Effector memory CD8-positive, alpha-beta T cell (primary cell): ENCODE results near the gene SNAI3.

Experiments used
- ATAC-seq: fragments of 150-1000 bp; cut with Tn5 transposase; replicated peaks from 2 replicates; pipeline ENCODE4 v1.10.0; 2021; ENCODE audit warnings: mild to moderate bottlenecking, moderate library complexity
- DNase-seq, 3 experiments: peaks; one replicate each; pipeline ENCODE4 v3.0.0; 2021
- H3K27ac Mint-ChIP-seq, 2 donors: one replicate each; pipeline ENCODE4 v1.8.0; 2022; ENCODE audit warnings: mild to moderate bottlenecking in 2 of 2, mixed read lengths in 2 of 2, moderate library complexity in 2 of 2
- H3K27me3 Mint-ChIP-seq, 2 donors: one replicate each; pipeline ENCODE4 v1.8.0; 2022; ENCODE audit warnings: mixed read lengths in 2 of 2
- H3K36me3 Mint-ChIP-seq: one replicate; pipeline ENCODE4 v1.8.0; 2022; ENCODE audit warnings: mild to moderate bottlenecking, moderate library complexity, mixed read lengths; ENCODE audit not compliant: insufficient read depth
- H3K4me1 Mint-ChIP-seq, 2 donors: one replicate each; pipeline ENCODE4 v1.8.0; 2022; ENCODE audit warnings: low read depth in 2 of 2, mixed read lengths in 2 of 2
- H3K4me3 Mint-ChIP-seq, 2 donors: one replicate each; pipeline ENCODE4 v1.8.0; 2022; ENCODE audit warnings: mild to moderate bottlenecking in 2 of 2, mixed read lengths in 2 of 2, moderate library complexity in 2 of 2
- H3K9me3 Mint-ChIP-seq, 2 donors: one replicate each; pipeline ENCODE4 v1.8.0; 2022; ENCODE audit warnings: mixed read lengths in 2 of 2

SNAI3 gene

DNA sequence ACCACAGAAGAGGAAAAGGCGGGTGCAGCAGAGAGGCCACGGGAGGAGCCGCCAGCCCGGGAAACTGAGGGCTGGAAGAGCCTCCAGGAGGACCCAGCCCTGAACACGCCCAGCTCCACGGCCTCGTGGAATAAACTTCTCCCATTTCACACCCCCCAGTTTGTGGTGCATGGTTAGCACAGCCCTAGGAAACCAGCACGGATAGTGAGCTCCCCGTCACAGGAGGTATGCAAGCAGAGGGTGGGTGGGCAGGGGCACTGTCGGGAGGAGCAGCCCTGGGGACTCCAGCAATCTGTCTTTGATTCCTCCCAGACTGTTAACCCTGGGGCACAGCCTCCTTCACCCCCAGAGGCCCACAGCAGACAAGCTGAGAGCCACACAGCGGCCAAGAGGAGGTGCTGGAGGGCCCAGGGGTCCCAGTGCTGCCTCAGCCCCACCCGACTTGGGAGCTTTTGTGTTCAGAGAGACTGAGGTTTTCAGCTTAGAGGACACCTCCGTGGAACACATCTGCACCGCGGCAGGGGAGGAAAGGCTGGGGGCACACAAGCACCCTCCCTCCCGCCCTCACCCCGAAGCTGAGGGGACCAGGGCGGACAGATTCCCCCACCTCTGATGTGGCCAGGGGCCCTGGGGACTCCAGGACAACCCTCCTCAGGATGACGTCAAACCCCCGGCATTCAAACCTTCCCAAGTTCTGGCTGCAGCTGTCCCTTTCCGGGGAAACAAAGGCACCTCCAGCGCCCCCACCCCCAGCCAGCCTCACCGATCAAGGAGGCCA lies 49.6 kb downstream of the SNAI3 start:
- Mint-ChIP-seq H3K27ac (peak overlapping the region; percentile 82 to 93), H3K4me1 (peaks cover 33 to 37% of the 10 kb centered on the region in 2 donors), H3K9me3 (peaks cover 0 to 3% of the 10 kb centered on the region in 2 donors), H3K4me3 (peak overlapping the region; percentile 67 to 87), H3K27me3 (peaks cover 0 to 9% of the 10 kb centered on the region in 2 donors), H3K36me3 (peaks cover 76% of the 10 kb centered on the region)
- DNase-seq (no peak), ATAC-seq (no peak)

GRCh38 chr16:88635671-88636319 lies 50.5 kb downstream of the SNAI3 start:
- H3K36me3 Mint-ChIP-seq: peaks cover 79% of the 10 kb centered on the region
- DNase-seq (no peak), ATAC-seq (no peak)
- peaks cover 0 to 3% of the 10 kb centered on the region in 2 donors for H3K9me3 Mint-ChIP-seq
- peaks cover 33 to 37% of the 10 kb centered on the region in 2 donors for H3K4me1 Mint-ChIP-seq
- peak overlapping the region; percentile 86 to 87 for H3K4me3 Mint-ChIP-seq
- H3K27ac Mint-ChIP-seq: peak overlapping the region; percentile 82 to 87
- H3K27me3 Mint-ChIP-seq: peaks cover 0 to 9% of the 10 kb centered on the region in 2 donors

- DNase-seq (no peak), ATAC-seq (no peak)
- Mint-ChIP-seq H3K27me3 (peaks cover 0 to 3% of the 10 kb centered on the region in 2 donors), H3K36me3 (peaks cover 73% of the 10 kb centered on the region), H3K27ac (peak overlapping the region; percentile 82 to 87), H3K4me3 (peak overlapping the region; percentile 86 to 87), H3K9me3 (peaks cover 0 to 3% of the 10 kb centered on the region in 2 donors), H3K4me1 (peaks cover 27 to 31% of the 10 kb centered on the region in 2 donors)
Measured at GRCh38 chr16:88634994-88635670, 51.2 kb downstream of the SNAI3 start.

GRCh38 chr16:88634141-88634993 lies 51.9 kb downstream of the SNAI3 start:
- peaks cover 0 to 3% of the 10 kb centered on the region in 2 donors for H3K9me3 Mint-ChIP-seq
- peak overlapping the region; percentile 82 to 87 for H3K27ac Mint-ChIP-seq
- ATAC-seq: peak; percentile 45
- DNase-seq: peak; percentile 62 to 71 (median 67)
- H3K4me1 Mint-ChIP-seq: peaks cover 24 to 28% of the 10 kb centered on the region in 2 donors
- H3K4me3 Mint-ChIP-seq: peak overlapping the region; percentile 86 to 87
- H3K27me3 Mint-ChIP-seq: no peaks in the 10 kb centered on the region
- peaks cover 76% of the 10 kb centered on the region for H3K36me3 Mint-ChIP-seq

DNA sequence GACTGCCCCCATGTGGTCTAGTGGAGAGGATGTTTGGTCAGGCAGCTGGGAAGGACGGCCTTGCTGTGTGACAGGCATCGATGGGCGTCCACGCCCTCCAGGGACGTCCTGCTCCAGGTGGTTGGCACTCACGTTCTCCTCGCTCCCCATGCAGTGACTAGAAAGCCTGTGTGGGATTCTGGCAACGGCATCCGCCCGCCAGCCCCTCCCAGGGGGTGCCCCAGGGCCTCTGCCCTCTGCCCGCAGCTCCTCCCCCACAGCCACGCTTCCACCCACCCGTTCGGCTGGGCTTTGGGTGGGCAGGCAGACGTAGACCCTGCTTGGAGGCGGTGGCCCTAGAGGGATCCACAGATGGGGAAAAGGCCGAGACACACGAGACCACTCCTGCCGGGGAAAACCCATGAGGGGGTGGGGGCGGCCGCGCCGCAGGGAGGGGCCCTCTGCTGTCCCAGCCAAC lies 52.6 kb downstream of the SNAI3 start:
- peak overlapping the region; percentile 82 to 87 for H3K27ac Mint-ChIP-seq
- peaks cover 0 to 3% of the 10 kb centered on the region in 2 donors for H3K9me3 Mint-ChIP-seq
- peak overlapping the region; percentile 86 to 87 for H3K4me3 Mint-ChIP-seq
- H3K36me3 Mint-ChIP-seq: peaks cover 80% of the 10 kb centered on the region
- ATAC-seq (peak; percentile 66), DNase-seq (peak; percentile 68 to 78 (median 75))
- no peaks in the 10 kb centered on the region for H3K27me3 Mint-ChIP-seq
- peaks cover 24 to 28% of the 10 kb centered on the region in 2 donors for H3K4me1 Mint-ChIP-seq

- DNase-seq: no peak
- peak overlapping the region in 1 of 2 donors; percentile 87 for H3K4me3 Mint-ChIP-seq
- ATAC-seq: no peak
- peak overlapping the region; percentile 71 to 78 for H3K27ac Mint-ChIP-seq
- H3K4me1 Mint-ChIP-seq: peaks cover 16 to 22% of the 10 kb centered on the region in 2 donors
- peaks cover 80% of the 10 kb centered on the region for H3K36me3 Mint-ChIP-seq
- peaks cover 0 to 3% of the 10 kb centered on the region in 2 donors for H3K9me3 Mint-ChIP-seq
- no peaks in the 10 kb centered on the region for H3K27me3 Mint-ChIP-seq
Measured at GRCh38 chr16:88632587-88632930, 53.7 kb downstream of the SNAI3 start.

DNA sequence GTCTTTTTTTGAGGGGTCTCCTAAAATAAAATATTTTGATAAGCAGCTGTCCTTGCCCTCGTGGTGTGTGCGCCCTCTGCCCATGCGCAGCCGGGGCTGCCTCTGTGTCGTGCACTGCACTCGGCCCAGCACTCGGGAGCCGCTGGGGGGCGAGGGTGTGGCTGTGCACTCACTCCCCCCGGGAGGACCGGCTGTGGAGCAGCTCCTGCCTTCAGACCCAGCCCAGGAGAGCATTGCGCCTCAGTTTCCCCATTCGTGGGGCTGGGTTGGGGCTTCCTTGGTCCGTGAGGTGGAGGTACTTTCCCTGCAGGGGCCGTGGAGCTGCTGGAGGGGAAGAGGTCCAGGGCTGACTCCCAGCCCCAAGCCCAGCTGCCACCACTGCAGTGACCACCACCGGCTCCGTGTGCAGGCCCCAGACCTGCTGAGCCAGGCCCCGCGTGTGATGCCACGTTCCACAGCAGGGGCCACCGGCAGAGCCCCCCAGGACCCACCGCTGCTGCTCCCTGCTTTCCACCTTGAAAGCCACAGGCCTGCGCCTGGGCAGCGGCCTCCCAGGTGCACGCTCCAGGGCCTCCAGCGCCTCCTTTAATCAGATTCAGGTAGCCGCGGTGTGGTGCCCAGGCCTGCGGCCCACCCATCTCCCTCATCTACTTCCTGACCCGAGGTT lies 54.3 kb downstream of the SNAI3 start:
- Mint-ChIP-seq H3K36me3 (peaks cover 77% of the 10 kb centered on the region), H3K9me3 (peaks cover 0 to under 1% of the 10 kb centered on the region in 2 donors), H3K27me3 (no peaks in the 10 kb centered on the region), H3K27ac (peak overlapping the region; percentile 71 to 78), H3K4me3 (no peak overlapping the region), H3K4me1 (peaks cover 11 to 18% of the 10 kb centered on the region in 2 donors)
- DNase-seq: no peak
- no peak for ATAC-seq

DNA sequence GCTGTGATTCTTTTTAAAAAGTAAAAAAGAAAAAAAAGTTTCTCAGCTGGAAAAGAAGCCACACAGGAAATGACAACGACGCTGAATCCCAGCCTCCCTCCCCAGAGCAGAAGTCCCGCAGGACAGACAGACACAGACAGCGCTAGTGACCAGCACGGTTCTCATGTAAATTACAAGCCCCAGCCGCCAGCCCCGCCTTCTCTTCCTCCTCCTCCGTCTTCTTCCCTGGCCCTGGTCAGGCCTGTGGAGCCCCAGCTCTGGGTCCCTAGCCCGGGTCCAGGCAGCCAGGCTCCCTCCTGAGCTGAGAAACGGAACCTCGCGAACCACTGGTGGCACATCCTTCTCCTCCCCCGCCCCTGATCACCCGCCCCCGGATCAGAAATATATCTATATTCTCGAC lies 54.9 kb downstream of the SNAI3 start:
- peaks cover 10 to 17% of the 10 kb centered on the region in 2 donors for H3K4me1 Mint-ChIP-seq
- ATAC-seq: no peak
- peak overlapping the region in 1 of 2 donors; percentile 38 for H3K27ac Mint-ChIP-seq
- H3K4me3 Mint-ChIP-seq: no peak overlapping the region
- H3K36me3 Mint-ChIP-seq: peaks cover 80% of the 10 kb centered on the region
- H3K27me3 Mint-ChIP-seq: no peaks in the 10 kb centered on the region
- DNase-seq: no peak
- H3K9me3 Mint-ChIP-seq: no peaks in the 10 kb centered on the region

DNA sequence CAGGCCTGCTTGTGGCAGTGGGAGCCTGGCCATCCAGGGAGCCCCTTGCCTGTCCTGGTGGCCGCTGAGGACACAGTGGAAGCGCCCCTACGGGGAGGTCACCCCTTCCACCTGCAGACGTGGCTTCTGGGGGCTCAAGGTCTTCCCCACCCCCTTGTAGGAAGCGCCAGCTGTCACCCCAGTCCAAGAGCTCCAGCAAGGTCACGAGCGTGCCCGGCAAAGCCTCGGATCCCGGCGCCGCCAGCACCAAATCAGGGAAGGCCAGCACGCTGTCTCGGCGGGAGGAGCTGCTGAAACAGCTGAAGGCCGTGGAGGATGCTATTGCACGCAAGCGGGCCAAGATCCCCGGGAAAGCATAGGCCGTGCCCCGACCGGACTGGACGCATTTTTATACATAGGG lies 55.4 kb downstream of the SNAI3 start:
- no peaks in the 10 kb centered on the region for H3K9me3 Mint-ChIP-seq
- peaks cover 6 to 13% of the 10 kb centered on the region in 2 donors for H3K4me1 Mint-ChIP-seq
- DNase-seq: no peak
- no peaks in the 10 kb centered on the region for H3K27me3 Mint-ChIP-seq
- ATAC-seq: no peak
- H3K27ac Mint-ChIP-seq: peak overlapping the region in 1 of 2 donors; percentile 38
- peaks cover 80% of the 10 kb centered on the region for H3K36me3 Mint-ChIP-seq
- no peak overlapping the region for H3K4me3 Mint-ChIP-seq

- ATAC-seq (no peak), DNase-seq (no peak)
- Mint-ChIP-seq H3K27ac (peak overlapping the region in 1 of 2 donors; percentile 38), H3K4me3 (no peak overlapping the region), H3K4me1 (peaks cover 4 to 9% of the 10 kb centered on the region in 2 donors), H3K36me3 (peaks cover 80% of the 10 kb centered on the region), H3K27me3 (no peaks in the 10 kb centered on the region), H3K9me3 (no peaks in the 10 kb centered on the region)
Measured at GRCh38 chr16:88630433-88630832, 55.9 kb downstream of the SNAI3 start.

- Mint-ChIP-seq H3K27ac (peak overlapping the region in 1 of 2 donors; percentile 38), H3K4me3 (no peak overlapping the region), H3K36me3 (peaks cover 80% of the 10 kb centered on the region), H3K9me3 (no peaks in the 10 kb centered on the region), H3K27me3 (no peaks in the 10 kb centered on the region), H3K4me1 (peaks cover 0 to 6% of the 10 kb centered on the region in 2 donors)
- no peak for DNase-seq
- ATAC-seq: no peak
Measured at GRCh38 chr16:88629835-88630234, 56.5 kb downstream of the SNAI3 start.

DNA sequence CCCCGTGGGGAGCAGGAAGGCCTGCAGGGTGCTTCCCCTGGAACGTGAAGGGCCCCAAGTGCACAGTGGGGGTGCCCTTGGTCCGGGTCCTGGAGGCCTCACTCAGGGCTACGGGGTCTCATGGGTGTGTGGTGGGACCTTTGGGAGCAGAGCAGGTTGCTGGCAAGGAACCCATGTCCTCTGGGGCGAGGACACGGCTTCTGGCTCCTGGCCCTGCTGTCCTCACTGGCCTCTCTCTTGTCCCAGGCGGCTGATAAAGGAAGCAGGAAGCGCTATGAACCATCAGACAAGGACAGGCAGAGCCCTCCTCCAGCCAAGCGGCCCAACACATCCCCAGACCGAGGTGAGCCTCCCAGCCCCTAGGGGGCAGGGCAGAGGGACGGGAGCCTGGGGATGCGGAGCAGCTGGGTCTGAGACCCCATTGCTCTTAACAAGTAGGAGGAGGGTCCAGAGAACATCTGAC lies 57.8 kb downstream of the SNAI3 start:
- Mint-ChIP-seq H3K36me3 (peaks cover 79% of the 10 kb centered on the region), H3K4me3 (no peak overlapping the region), H3K27ac (peak overlapping the region in 1 of 2 donors; percentile 60), H3K9me3 (no peaks in the 10 kb centered on the region), H3K4me1 (peaks cover 0 to 6% of the 10 kb centered on the region in 2 donors), H3K27me3 (no peaks in the 10 kb centered on the region)
- DNase-seq (no peak), ATAC-seq (no peak)
